Liver (tissue), 9 donors: ENCODE results near the gene NAPB. TPM values are rescaled to one million over a fixed set of nuclear protein-coding genes. Genes with fewer than 3 reads are reported as not detected.

Source experiments
- DNase-seq: peaks from one replicate; pipeline ENCODE4 v3.0.0-alpha.2; 2017; ENCODE audit warnings: low spot score
- H3K27ac ChIP-seq, 2 donors: one replicate each; pipeline ENCODE4 v1.7.0; 2013; ENCODE audit warnings: inconsistent platforms in 2 of 2, low read length in 2 of 2, control low read depth in 1 of 2, low read depth in 1 of 2, mild to moderate bottlenecking in 1 of 2
- H3K27me3 ChIP-seq, 4 donors: one replicate each; pipeline versions ENCODE4 v1.6.1 to v1.7.0; 2013; ENCODE audit warnings: low read length in 3 of 4, inconsistent platforms in 1 of 4, mild to moderate bottlenecking in 1 of 4, moderate library complexity in 1 of 4; ENCODE audit not compliant: control insufficient read depth in 4 of 4, insufficient read depth in 4 of 4
- H3K36me3 ChIP-seq, 4 donors: one replicate each; pipeline versions ENCODE4 v1.6.1 to v1.7.0; 2013; ENCODE audit warnings: low read length in 3 of 4, mild to moderate bottlenecking in 3 of 4, low read depth in 1 of 4, moderate library complexity in 1 of 4; ENCODE audit not compliant: control insufficient read depth in 4 of 4, insufficient read depth in 3 of 4
- H3K4me1 ChIP-seq, 4 donors: one replicate each; pipeline versions ENCODE4 v1.6.1 to v1.7.0; 2013; ENCODE audit warnings: low read length in 3 of 4, mild to moderate bottlenecking in 3 of 4, moderate library complexity in 1 of 4; ENCODE audit not compliant: control insufficient read depth in 4 of 4, insufficient read depth in 4 of 4
- H3K4me3 ChIP-seq, 3 donors: one replicate each; pipeline versions ENCODE4 v1.6.1 to v1.7.0; 2013; ENCODE audit warnings: low read length in 3 of 3, control low read depth in 1 of 3, low read depth in 1 of 3, mild to moderate bottlenecking in 1 of 3
- H3K9ac ChIP-seq, 2 donors: one replicate each; pipeline ENCODE4 v1.7.0; 2013; ENCODE audit warnings: low read length in 2 of 2, mild to moderate bottlenecking in 2 of 2, moderate library complexity in 2 of 2, control low read depth in 1 of 2, low read depth in 1 of 2
- H3K9me3 ChIP-seq, 4 donors: one replicate each; pipeline versions ENCODE4 v1.6.1 to v1.7.0; 2013; ENCODE audit warnings: low read length in 3 of 4; ENCODE audit not compliant: control insufficient read depth in 4 of 4
- ATF3 ChIP-seq: IDR thresholded peaks from 2 replicates; pipeline ENCODE4 v1.6.1; 2016; ENCODE audit warnings: antibody characterized with exemption
- CTCF ChIP-seq: fragments of 150-350 bp; IDR thresholded peaks from 2 replicates; pipeline ENCODE4 v1.5.1; 2017; ENCODE audit warnings: improper control_type of control experiment, low read depth, low read length; ENCODE audit not compliant: missing input control
- EGR1 ChIP-seq, 2 donors: IDR thresholded peaks; 2 replicates each; pipeline ENCODE4 v1.6.1; 2016 to 2018; ENCODE audit warnings: antibody characterized with exemption in 2 of 2, low read depth in 2 of 2
- FOXA2 ChIP-seq: IDR thresholded peaks from 2 replicates; pipeline ENCODE4 v1.6.1; 2016; ENCODE audit warnings: antibody characterized with exemption
- GABPA ChIP-seq, 2 donors: IDR thresholded peaks in 1 of 2; conservative IDR thresholded peaks in 1 of 2; 2 replicates each; pipeline ENCODE4 v1.6.1; 2016; ENCODE audit warnings: antibody characterized with exemption in 2 of 2, mild to moderate bottlenecking in 1 of 2, moderate library complexity in 1 of 2
- HNF4A ChIP-seq, 2 donors: conservative IDR thresholded peaks; 2 replicates each; pipeline ENCODE4 v1.6.1; 2016; ENCODE audit warnings: antibody characterized with exemption in 2 of 2, mild to moderate bottlenecking in 2 of 2
- HNF4G ChIP-seq: IDR thresholded peaks from 2 replicates; pipeline ENCODE4 v1.6.1; 2016; ENCODE audit warnings: antibody characterized with exemption
- JUND ChIP-seq, 2 donors: IDR thresholded peaks; 2 replicates each; pipeline ENCODE4 v1.6.1; 2016; ENCODE audit warnings: antibody characterized with exemption in 2 of 2
- MAX ChIP-seq: IDR thresholded peaks from 2 replicates; pipeline ENCODE4 v1.6.1; 2016; ENCODE audit warnings: antibody characterized with exemption
- REST ChIP-seq: IDR thresholded peaks from 2 replicates; pipeline ENCODE4 v1.6.1; 2016; ENCODE audit warnings: antibody characterized with exemption, mild to moderate bottlenecking
- TAF1 ChIP-seq: conservative IDR thresholded peaks from 2 replicates; pipeline ENCODE4 v1.6.1; 2016; ENCODE audit warnings: antibody characterized with exemption, mild to moderate bottlenecking
- YY1 ChIP-seq: IDR thresholded peaks from 2 replicates; pipeline ENCODE4 v1.6.1; 2016; ENCODE audit warnings: antibody characterized with exemption, mild to moderate bottlenecking
- ZBTB33 ChIP-seq: IDR thresholded peaks from 2 replicates; pipeline ENCODE4 v1.6.1; 2016; ENCODE audit warnings: antibody characterized with exemption
- WGBS: extraction: QIAGEN DNeasy Blood & Tissue Kit; methylation state at CpG from one replicate; pipeline ENCODE4 v1.1.7; 2013; 5-methylcytosine and 5-hydroxymethylcytosine counted together
- polyA plus RNA-seq, 2 donors: library from polyadenylated mRNA; stranded (reverse) in 1 of 2; unstranded in 1 of 2; fragments of 200-250 nt in 1 of 2; fragments of >200 nt in 1 of 2; fragmentation: Nextera tagmentation in 1 of 2; extraction: Ambion mirVana in 1 of 2; gene quantifications; one replicate each; pipeline versions ENCODE4 v1.2.1 to v1.2.3, GENCODE V29; 2013 to 2015
- total RNA-seq, 2 donors: library from RNA; depleted of rRNA; stranded (reverse); fragments of >200 nt; gene quantifications; one replicate each; pipeline ENCODE4 v1.2.3, GENCODE V29; 2014
- donor health status: healthy.
- donor health status: healthy.
- donor health status: healthy.
- donor health status: healthy.
- donor health status: healthy.

The NAPB gene
- total and polyA plus RNA-seq, 4 donors, result 2.4 to 10.6 (median 4.5) TPM

GRCh38 chr20:23450877-23451276 lies 29.6 kb upstream of the NAPB start:
- WGBS, result 86% methylated on average over 1 of the region's 1 CpG

More at GRCh38 chr20:23450877-23451276, 29.6 kb upstream of the NAPB start:
- H3K27ac ChIP-seq, result no peak overlapping the region
- TF ChIP-seq TAF1, result no peak
- TF ChIP-seq REST, result no peak
- TF ChIP-seq ZBTB33, result no peak
- no peak for TF ChIP-seq MAX
- no peak for TF ChIP-seq HNF4A (conservative IDR thresholded peaks at IDR 0.05)
- TF ChIP-seq CTCF, result no peak
- no peak for TF ChIP-seq YY1
- no peak for TF ChIP-seq HNF4G
- TF ChIP-seq JUND (IDR thresholded peaks at IDR 0.05), result no peak
- no peak for TF ChIP-seq EGR1 (IDR thresholded peaks at IDR 0.05; ENCODE audit: low read depth in 2 of 2)
- no peak for TF ChIP-seq GABPA (IDR thresholded peaks at IDR 0.05 in 1 of 2, conservative IDR thresholded peaks at IDR 0.05 in 1 of 2)
- TF ChIP-seq ATF3, result no peak
- TF ChIP-seq FOXA2, result no peak
- no peak overlapping the region for H3K4me3 ChIP-seq
- no peaks in the 10 kb centered on the region for H3K9me3 ChIP-seq
- DNase-seq, result no peak
- no peaks in the 10 kb centered on the region for H3K4me1 ChIP-seq
- H3K36me3 ChIP-seq, result no peaks in the 10 kb centered on the region
- no peak overlapping the region for H3K9ac ChIP-seq
- H3K27me3 ChIP-seq, result peaks cover 0 to 3% (median 0%) of the 10 kb centered on the region in 4 donors
